GM12874 (cell line): ENCODE measurements around the gene PCNX1.

ENCODE experiments used
- TF ChIP-seq, protein P1 (sequence below): IDR thresholded peaks from 2 replicates; pipeline ENCODE4 v1.5.1; 2011; ENCODE audit warnings: low read depth, mild to moderate bottlenecking, control low read depth, low read length, moderate library complexity; ENCODE audit not compliant: insufficient read depth

The PCNX1 gene

DNA sequence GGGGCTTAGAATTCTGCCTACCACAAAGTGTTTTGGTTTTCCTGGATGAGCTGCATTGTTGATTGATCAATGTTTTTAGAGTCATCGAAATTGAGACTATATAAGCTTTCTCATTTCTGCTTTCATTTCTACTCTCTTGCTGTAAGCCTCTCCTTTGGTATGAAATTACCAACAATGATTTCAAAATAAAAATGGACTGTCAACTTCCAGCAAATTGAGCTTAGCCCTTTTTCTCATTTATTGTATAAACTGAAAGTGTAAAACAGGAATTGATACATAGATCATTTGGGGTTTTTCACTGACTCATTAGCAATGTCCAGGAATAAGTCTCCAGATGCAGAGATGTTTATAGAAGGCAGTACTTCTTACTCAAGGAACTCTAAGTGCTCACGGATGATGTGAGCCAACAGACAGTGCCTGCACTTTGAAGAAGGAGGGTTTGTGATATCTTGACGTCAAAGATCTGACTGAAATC lies 20.0 kb upstream of the PCNX1 start:
- TF ChIP-seq, protein P1, sequence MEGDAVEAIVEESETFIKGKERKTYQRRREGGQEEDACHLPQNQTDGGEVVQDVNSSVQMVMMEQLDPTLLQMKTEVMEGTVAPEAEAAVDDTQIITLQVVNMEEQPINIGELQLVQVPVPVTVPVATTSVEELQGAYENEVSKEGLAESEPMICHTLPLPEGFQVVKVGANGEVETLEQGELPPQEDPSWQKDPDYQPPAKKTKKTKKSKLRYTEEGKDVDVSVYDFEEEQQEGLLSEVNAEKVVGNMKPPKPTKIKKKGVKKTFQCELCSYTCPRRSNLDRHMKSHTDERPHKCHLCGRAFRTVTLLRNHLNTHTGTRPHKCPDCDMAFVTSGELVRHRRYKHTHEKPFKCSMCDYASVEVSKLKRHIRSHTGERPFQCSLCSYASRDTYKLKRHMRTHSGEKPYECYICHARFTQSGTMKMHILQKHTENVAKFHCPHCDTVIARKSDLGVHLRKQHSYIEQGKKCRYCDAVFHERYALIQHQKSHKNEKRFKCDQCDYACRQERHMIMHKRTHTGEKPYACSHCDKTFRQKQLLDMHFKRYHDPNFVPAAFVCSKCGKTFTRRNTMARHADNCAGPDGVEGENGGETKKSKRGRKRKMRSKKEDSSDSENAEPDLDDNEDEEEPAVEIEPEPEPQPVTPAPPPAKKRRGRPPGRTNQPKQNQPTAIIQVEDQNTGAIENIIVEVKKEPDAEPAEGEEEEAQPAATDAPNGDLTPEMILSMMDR: no peak

DNA sequence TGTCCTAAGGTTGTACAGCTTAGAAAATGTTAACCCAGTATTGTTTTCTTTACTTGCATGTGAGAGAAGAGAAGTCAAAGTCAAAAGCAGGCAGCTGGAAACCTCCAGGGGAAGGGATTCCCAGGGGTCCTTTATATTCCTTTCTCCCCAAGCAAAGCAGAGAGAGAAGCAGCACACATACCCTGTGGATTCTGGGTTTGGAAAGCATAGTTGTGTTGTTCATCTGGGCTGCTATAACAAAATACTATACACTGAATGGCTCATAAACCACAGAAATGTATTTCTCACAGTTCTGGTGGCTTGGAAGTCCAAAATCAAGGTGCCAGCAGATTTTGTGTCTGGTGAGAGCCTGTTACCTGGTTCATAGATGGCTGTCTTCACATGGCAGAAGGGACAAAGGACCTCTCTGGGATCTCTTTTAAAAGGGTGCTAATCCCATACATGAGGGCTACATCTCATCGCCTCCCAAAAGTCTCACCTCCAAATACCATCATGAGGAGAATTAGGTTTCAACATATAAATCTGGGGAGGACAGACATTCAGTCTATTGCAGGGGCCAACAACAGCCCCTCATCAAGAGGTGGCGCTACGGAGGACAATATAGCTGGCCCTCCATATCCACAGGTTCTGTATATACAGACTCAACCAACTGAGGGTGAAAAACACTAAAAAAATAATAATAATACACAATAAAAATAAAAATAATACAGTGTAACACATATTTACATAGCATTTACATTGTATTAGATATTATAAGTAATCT lies 19.3 kb upstream of the PCNX1 start:
- TF ChIP-seq, protein P1: 0 out of 2 replicates have a peak, but pooled peaks have one; percentile 2

DNA sequence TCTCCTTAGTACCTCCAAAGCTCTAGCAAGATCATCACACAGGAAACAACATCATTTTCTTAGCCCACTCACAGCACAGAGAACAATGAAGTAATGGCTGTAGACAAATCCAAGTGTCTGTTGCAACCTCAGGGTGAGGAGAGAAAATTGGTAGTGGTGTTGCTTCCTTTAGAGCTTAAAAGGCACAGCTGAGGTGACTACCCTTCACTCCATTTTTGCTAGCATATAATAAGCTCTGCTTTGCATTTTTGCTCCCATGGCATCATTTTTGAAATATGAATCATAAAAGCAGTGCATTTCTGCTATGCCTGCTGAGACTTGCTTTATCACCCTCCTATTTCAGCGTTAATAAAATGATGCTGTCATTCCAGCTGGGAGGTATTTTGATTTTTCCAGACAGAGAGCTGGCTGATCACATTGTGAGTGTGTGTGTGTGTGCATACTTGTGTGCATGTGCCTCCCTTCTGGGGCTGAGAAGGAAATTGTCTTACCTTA lies 18.5 kb upstream of the PCNX1 start:
- TF ChIP-seq, protein P1: no peak

DNA sequence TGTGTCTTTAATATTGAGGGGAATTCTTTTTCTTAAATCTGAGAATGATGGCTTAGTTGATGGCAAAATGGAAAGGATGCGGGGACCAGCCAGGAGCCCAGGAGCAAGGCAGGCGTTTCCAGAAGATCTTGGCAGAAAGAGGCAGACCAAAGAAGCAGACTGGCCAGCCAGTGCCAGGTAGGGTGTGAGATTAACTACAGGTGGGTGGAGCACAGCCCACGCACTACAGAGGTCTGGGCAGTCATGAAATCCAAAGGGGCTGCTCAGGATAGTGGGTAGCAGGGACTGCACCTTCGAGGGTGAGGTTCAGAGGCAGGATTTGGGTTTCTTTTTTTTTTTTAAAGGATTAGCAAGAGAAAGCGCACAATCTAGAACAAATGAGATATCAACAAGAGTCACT lies 17.7 kb upstream of the PCNX1 start:
- TF ChIP-seq, protein P1: no peak

DNA sequence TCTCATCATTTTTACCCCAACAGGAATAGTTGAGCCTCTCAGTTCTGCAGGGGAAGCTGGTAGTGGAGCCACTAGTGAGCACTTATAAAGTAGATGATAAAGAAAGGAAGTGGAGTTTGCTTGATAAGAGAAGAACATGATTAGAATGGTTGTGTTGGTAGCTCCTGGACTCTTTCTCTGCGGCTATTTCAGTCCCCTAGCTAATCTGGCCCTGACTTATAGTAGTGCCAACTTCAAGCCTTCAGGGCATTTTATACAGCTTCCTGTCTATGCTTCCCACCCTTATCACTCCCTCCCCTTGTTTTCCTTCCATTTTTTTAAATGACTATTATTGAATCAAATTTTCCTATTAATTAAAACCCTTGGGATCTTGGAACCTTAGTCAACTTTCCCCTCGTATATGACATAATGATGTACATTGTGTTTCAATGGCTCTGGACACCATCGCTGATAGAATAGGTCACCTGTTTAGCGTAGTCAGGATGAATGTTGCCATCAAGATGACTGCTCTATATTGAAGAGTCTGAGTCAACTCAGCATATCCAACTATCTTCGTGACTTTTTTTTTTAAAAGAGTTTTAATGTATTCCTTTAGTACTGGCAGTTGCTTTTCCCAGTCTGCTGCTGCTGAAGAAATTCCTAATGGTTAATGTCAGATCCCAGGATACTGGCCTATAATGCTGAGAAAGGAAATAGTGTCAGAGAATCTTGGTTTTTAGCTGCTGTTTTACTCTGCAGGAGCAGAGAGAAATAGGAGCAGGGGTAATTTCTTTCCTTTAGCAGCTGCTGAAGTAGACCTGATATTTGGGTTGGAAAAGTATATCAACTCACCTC lies 16.2 kb upstream of the PCNX1 start:
- TF ChIP-seq, protein P1: no peak

DNA sequence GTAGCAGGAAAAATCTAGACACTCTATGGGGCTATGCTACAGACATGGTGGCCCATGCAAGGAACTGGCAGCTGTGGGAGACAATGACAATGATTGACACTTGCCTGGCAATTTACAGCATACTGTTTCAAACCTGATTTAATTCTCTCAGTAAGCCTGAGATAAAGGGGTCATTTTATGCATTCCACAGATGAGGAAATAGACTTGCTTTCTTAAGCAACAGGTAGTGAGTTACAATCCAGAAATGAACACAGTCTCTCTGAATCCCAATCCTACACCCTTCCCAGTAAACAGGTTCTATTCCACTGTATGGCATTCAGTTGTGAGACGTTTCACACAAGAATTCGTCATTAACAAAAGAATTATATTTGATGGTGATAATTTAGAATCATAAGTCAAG lies 15.5 kb upstream of the PCNX1 start:
- TF ChIP-seq, protein P1: no peak
